GM21619 (cell line): ENCODE measurements around the gene SUN5.

Experiments
- ATAC-seq: cut with Tn5 transposase; IDR thresholded peaks from one replicate; pipeline ENCODE4 v1.9.1; 2021; ENCODE audit not compliant: unreplicated experiment

Gene SUN5

GRCh38 chr20:33026779-33027759, 22.8 kb upstream of the SUN5 start:
- ATAC-seq = no peak

- ATAC-seq = no peak
These were observed 22.0 kb upstream of the SUN5 start for GRCh38 chr20:33026072-33026778.

GRCh38 chr20:33025318-33025876, 21.2 kb upstream of the SUN5 start:
- ATAC-seq = no peak

- no peak for ATAC-seq
These were observed 20.5 kb upstream of the SUN5 start for GRCh38 chr20:33024609-33025317.

- ATAC-seq = no peak
These were observed 20.0 kb upstream of the SUN5 start for GRCh38 chr20:33024243-33024560.

- no peak for ATAC-seq
These were observed 19.4 kb upstream of the SUN5 start for GRCh38 chr20:33023439-33024242.

GRCh38 chr20:33022694-33023438, 18.6 kb upstream of the SUN5 start:
- no peak for ATAC-seq

- ATAC-seq = no peak
These were observed 18.1 kb upstream of the SUN5 start for GRCh38 chr20:33022289-33022688.

GRCh38 chr20:33021879-33022278, 17.6 kb upstream of the SUN5 start:
- ATAC-seq = no peak

- no peak for ATAC-seq
These were observed 16.3 kb upstream of the SUN5 start for GRCh38 chr20:33020278-33021161.

- ATAC-seq = no peak
These were observed 15.4 kb upstream of the SUN5 start for GRCh38 chr20:33019465-33020277.

- no peak for ATAC-seq
These were observed 14.1 kb upstream of the SUN5 start for GRCh38 chr20:33018169-33018931.

- ATAC-seq = no peak
These were observed 13.3 kb upstream of the SUN5 start for GRCh38 chr20:33017542-33017941.

GRCh38 chr20:33016581-33017109, 12.4 kb upstream of the SUN5 start:
- ATAC-seq = no peak

- ATAC-seq = no peak
These were observed 11.7 kb upstream of the SUN5 start for GRCh38 chr20:33015700-33016580.

GRCh38 chr20:33015114-33015484, 10.9 kb upstream of the SUN5 start:
- no peak for ATAC-seq
